GM18873 (cell line): ENCODE results near the gene CUEDC2.
A peak's percentile ranks its signal among the peaks of the same experiment; 100 is the strongest.

Experiments
- ATAC-seq: cut with Tn5 transposase; IDR thresholded peaks from one replicate; pipeline ENCODE4 v1.9.1; 2021; ENCODE audit warnings: mild to moderate bottlenecking, moderate library complexity, moderate number of reproducible peaks; ENCODE audit not compliant: unreplicated experiment, low FRiP score

CUEDC2 gene

GRCh38 chr10:102399217-102400021 lies 33.0 kb downstream of the CUEDC2 start:
- peak; percentile 30 for ATAC-seq

DNA sequence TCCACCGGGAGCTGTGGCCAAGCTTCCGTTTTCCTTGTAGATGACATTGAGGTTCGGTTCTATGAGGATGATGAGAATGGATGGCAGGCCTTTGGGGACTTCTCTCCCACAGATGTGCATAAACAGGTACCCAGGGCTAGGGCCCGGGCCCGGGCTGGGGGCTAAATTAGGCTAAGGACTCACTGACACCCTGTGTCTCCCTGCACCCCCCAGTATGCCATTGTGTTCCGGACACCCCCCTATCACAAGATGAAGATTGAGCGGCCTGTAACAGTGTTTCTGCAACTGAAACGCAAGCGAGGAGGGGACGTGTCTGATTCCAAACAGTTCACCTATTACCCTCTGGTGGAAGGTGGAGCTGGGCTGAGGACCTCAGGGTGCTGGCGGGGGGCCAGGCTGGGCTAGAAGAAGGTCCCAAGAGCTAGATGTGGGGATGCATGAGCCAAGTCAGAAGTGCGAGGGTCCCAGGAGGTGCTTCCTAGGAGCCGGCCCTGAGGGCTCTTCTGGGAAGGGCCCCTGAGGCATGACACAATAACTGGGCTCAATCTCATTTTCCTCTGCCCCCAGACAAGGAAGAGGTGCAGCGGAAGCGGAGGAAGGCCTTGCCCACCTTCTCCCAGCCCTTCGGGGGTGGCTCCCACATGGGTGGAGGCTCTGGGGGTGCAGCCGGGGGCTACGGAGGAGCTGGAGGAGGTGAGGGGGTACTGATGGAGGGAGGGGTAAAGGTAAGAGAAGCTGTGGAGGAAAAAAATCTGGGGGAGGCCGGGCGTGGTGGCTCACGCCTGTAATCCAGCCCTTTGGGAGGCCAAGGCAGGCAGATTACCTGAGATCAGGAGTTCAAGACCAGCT lies 34.0 kb downstream of the CUEDC2 start:
- ATAC-seq, result no peak

- no peak for ATAC-seq
Observed at GRCh38 chr10:102397222-102398171, 34.9 kb downstream of the CUEDC2 start.

GRCh38 chr10:102396730-102397151 lies 35.6 kb downstream of the CUEDC2 start:
- ATAC-seq, result no peak

GRCh38 chr10:102396317-102396650 lies 36.1 kb downstream of the CUEDC2 start:
- ATAC-seq, result no peak

DNA sequence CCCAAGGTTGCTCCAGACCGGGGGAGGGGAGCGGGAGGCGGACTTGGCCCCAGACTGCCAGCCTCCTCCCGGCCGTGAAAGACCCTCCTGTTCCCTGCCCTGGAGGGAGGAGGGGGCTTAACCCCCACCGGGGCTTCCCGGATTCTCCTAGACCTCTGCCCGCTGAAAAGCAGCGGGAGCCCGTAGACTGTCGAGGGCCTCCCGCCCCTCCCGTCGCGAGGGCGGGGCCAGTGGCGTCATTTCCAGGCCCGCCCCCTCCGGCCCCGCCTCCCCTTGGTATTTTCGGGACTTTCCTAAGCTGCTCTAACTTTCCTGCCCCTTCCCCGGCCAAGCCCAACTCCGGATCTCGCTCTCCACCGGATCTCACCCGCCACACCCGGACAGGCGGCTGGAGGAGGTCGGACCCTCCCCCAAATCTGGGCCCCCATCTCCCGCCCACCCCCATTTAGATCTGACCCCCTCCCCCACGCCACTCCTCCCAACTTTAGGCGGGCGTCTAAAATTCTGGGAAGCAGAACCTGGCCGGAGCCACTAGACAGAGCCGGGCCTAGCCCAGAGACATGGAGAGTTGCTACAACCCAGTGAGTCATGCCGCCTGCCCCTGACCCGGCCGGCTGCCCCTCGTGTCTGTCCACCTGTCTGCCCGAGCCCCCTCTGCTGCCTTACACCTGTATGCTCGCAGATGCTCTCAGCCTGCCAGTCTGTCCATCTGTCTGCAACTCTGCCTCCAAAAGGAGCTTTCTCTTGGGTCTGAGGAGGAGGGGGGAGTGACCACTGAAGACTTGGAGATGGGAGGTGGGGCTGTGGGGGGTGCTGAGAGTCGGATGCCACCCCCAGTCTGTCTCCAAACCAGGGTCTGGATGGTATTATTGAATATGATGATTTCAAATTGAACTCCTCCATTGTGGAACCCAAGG lies 36.7 kb downstream of the CUEDC2 start, which contains the start of gene NFKB2:
Gene NFKB2, plus strand, starts transcription at position 306 of the 917 bp plus-strand sequence. Its CDS starts 255 bp downstream, at position 561.
- no peak for ATAC-seq

- no peak for ATAC-seq
Observed at GRCh38 chr10:102394801-102395399, 37.5 kb downstream of the CUEDC2 start.

GRCh38 chr10:102394079-102394800 lies 38.1 kb downstream of the CUEDC2 start:
- peak; percentile 77 for ATAC-seq

GRCh38 chr10:102393411-102394078 lies 38.8 kb downstream of the CUEDC2 start:
- ATAC-seq, result no peak

- ATAC-seq, result no peak
Observed at GRCh38 chr10:102392306-102392705, 40.1 kb downstream of the CUEDC2 start.

DNA sequence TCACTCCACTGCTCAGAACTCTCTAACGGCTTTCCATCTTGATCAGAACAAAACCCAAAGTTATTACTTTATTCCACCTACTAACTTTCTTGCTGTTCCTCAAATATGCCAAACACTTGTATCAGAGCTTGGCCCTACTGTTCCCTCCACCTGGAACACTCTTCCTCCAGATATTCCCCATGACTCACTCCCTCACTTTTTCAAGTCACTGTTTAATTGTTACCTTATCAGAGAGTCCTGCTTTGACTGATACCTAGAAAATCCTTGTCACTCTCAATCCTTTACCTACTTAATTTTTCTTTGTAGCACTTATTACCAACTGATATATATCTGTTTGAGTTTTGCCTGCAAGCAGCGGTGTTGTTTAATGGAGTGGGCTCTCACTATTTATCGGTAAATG lies 42.5 kb downstream of the CUEDC2 start:
- ATAC-seq, result no peak

DNA sequence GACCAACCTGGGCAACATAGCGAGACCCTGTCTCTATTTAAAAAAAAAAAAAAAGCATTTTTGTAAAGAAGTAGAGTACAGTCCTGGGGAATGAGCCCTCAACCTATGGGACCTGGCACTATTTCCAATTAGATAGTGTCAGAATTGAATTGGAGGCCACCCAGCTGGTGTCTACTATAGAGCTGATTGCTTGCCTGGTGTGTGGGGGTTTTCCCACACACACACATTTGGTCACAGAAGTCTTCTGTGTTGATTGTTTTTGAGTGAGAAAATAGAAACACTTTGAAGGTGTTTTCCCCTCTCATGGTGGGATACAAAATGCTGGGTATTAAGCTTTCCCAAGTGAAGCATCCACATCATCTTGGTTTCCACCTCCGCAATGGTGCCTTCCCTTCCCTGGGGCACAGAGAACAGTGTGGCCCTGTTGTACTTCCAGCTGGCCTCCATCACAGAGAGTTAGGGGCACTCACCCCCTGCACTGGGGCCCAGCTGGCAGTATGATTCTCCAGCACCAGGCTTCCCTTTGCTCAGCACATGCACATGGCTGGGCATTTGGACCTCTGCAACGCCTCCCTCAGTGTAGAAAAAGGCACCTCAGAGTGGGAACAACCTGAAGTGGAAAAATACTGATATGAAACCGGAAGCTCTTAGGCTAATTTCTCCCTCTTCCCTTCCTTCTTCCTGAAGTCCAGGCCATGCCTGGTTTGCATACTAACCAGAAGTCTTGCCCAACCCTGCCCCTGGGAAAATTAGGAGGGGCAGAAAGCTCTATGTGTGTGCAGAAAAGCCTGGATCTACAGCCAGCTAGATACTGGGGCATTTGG lies 47.6 kb downstream of the CUEDC2 start:
- no peak for ATAC-seq

GRCh38 chr10:102384053-102384452 lies 48.3 kb downstream of the CUEDC2 start:
- no peak for ATAC-seq

GRCh38 chr10:102382871-102383270 lies 49.5 kb downstream of the CUEDC2 start:
- ATAC-seq, result no peak

GRCh38 chr10:102381983-102382382 lies 50.4 kb downstream of the CUEDC2 start:
- no peak for ATAC-seq

GRCh38 chr10:102379383-102379782 lies 53.0 kb downstream of the CUEDC2 start:
- no peak for ATAC-seq

DNA sequence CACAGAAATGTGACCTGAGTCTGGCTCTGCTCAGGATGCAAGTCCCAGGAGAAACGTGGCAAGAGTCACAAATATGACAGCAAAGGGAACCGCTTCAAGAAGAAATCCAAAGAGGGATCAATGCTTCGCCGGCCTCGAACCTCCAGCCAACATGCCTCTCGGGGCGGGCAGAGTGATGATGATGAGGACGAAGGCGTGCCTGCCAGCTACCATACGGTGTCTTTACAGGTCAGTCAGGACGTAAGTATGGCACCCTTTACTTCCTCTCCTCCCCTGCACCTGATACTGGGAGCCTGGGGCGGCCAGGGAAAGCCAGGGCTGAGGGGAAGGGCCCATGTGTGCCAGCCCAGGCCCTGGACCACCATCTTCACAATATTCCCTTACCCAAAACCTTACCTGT lies 55.5 kb downstream of the CUEDC2 start:
- ATAC-seq, result no peak
